NT2/D1 (cell line): ENCODE results near the gene LRRC36.
A peak's percentile ranks its signal among the peaks of the same experiment; 100 is the strongest.

Source experiments
- DNase-seq: peaks from one replicate; pipeline ENCODE4 v3.0.0-alpha.2; 2011; ENCODE audit warnings: low read depth, low spot score
- H3K27me3 ChIP-seq: 2 replicates; pipeline ENCODE4 v1.6.0; 2011; ENCODE audit warnings: mild to moderate bottlenecking; ENCODE audit not compliant: insufficient read length, insufficient read depth
- H3K36me3 ChIP-seq: 2 replicates; pipeline ENCODE4 v1.6.1; 2011; ENCODE audit warnings: mild to moderate bottlenecking, low read length, mixed read lengths; ENCODE audit not compliant: insufficient read depth, insufficient read length
- H3K4me1 ChIP-seq: 2 replicates; pipeline ENCODE4 v1.5.1; 2011; ENCODE audit not compliant: insufficient read depth, insufficient read length
- H3K4me3 ChIP-seq: 2 replicates; pipeline ENCODE4 v1.5.1; 2011; ENCODE audit warnings: low read depth; ENCODE audit not compliant: insufficient read length
- H3K9ac ChIP-seq: 2 replicates; pipeline ENCODE4 v1.6.0; 2011; ENCODE audit warnings: low read depth; ENCODE audit not compliant: insufficient read length
- H3K9me3 ChIP-seq: 2 replicates; pipeline ENCODE4 v1.5.1; 2011; ENCODE audit warnings: mild to moderate bottlenecking, low read length; ENCODE audit not compliant: insufficient read depth
- SUZ12 ChIP-seq: IDR thresholded peaks from 2 replicates; pipeline ENCODE4 v1.6.1; 2011; ENCODE audit not compliant: insufficient read length, insufficient read depth; ENCODE audit errors: extremely low read depth
- YY1 ChIP-seq: IDR thresholded peaks from 2 replicates; pipeline ENCODE4 v1.6.1; 2011; ENCODE audit not compliant: insufficient read length, insufficient read depth
- ZNF274 ChIP-seq: IDR thresholded peaks from 2 replicates; pipeline ENCODE4 v1.6.1; 2011; ENCODE audit warnings: mild to moderate bottlenecking, low read depth, low read length

LRRC36 gene

DNA sequence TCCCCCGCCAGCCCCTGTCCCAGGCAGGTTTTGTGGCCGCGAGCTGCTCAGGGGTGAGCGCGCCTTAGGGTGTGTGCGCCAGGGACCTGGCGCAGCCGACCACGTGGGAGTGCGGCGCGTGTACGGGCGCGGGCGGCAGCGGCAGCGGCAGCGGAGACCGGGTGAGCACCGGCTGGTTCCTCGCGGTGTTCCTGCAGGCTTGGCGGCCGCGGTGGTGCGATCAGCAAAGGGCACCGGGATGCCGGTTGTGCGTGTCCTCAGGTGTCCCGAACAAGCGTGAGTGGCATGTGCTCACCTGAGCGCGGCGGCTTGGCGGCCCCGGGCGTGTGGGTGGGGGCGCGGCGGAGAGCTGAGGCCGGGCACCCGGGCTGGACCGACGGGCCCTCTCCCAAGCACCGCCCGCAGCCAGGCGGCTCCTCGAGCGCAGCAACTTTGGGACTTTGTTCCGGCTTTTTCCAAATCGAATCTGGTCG is 103.9 kb downstream of the LRRC36 start:
- TF ChIP-seq ZNF274: no peak
- TF ChIP-seq SUZ12: no peak
- no peak for TF ChIP-seq YY1
- H3K4me1 ChIP-seq: peaks cover 39% of the 10 kb centered on the region
- peak overlapping the region; percentile 63 for H3K4me3 ChIP-seq
- peaks cover 2% of the 10 kb centered on the region for H3K36me3 ChIP-seq
- peaks cover 30% of the 10 kb centered on the region for H3K27me3 ChIP-seq
- H3K9ac ChIP-seq: peak overlapping the region; percentile 79
- no peaks in the 10 kb centered on the region for H3K9me3 ChIP-seq
- DNase-seq: no peak

DNA sequence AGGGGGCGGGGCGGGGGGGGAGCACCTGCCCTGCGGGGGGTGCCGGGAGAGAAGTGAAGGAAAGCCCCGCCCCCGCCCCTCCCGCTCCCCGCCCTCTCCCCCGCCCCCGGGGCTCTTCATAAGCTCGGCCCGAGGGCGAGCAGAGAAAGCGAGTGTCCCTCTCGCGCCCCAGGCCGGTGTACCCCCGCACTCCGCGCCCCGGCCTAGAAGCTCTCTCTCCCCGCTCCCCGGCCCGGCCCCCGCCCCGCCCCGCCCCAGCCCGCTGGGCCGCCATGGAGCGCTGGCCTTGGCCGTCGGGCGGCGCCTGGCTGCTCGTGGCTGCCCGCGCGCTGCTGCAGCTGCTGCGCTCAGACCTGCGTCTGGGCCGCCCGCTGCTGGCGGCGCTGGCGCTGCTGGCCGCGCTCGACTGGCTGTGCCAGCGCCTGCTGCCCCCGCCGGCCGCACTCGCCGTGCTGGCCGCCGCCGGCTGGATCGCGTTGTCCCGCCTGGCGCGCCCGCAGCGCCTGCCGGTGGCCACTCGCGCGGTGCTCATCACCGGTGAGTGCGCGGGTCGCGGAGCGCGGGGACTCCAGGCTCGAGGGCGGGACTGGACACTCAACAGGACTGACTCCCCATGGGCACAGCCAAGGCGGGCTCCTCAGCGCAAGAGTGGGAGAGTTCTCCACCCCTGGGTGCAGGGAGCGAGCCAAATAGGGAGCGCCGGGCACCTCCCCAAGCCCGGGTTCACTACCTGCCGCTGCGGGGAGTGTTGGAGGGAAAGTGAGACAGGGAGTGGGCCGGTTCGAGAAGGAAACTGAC is 104.6 kb downstream of the LRRC36 start, which contains the start of gene HSD11B2:
TSS of gene HSD11B2 (plus strand) at position 145 of the 798 bp plus-strand sequence. CDS start at position 273, 128 bp downstream.
- Histone ChIP-seq H3K4me1 (peaks cover 44% of the 10 kb centered on the region), H3K4me3 (peak within 1 kb of the TSS; percentile 64), H3K9ac (peak within 1 kb of the TSS; percentile 90), H3K9me3 (no peaks in the 10 kb centered on the region), H3K36me3 (peaks cover 6% of the 10 kb centered on the region), H3K27me3 (peaks cover 30% of the 10 kb centered on the region)
- DNase-seq: no peak
- no peak for TF ChIP-seq ZNF274
- TF ChIP-seq YY1: no peak
- no peak for TF ChIP-seq SUZ12

- H3K4me1 ChIP-seq: peaks cover 43% of the 10 kb centered on the region
- H3K36me3 ChIP-seq: peaks cover 12% of the 10 kb centered on the region
- peak overlapping the region; percentile 64 for H3K4me3 ChIP-seq
- no peak for DNase-seq
- no peaks in the 10 kb centered on the region for H3K9me3 ChIP-seq
- no peak for TF ChIP-seq SUZ12
- TF ChIP-seq ZNF274: no peak
- TF ChIP-seq YY1: no peak
- H3K9ac ChIP-seq: peak overlapping the region; percentile 90
- H3K27me3 ChIP-seq: peaks cover 30% of the 10 kb centered on the region
Observed at GRCh38 chr16:67431775-67432505, 105.3 kb downstream of the LRRC36 start.

DNA sequence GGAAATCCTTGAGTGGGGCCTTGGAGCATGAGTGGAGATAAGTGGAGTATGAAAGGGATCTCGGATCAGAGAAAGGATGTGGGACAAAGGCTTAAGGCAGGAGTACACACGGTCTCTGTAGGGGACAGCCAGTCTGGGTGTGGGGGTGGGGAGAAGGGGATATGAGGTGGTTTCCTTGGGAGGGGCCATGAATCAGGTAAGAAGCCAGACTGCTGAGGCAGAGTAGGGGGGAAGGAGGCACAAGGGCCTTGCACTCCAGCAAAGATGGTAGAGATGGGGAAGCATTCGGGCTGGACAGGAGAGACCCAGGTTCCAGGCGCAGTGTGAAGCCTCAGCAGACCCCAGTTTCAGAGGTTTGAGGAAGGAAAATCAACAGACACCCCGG is 105.9 kb downstream of the LRRC36 start:
- peaks cover 41% of the 10 kb centered on the region for H3K4me1 ChIP-seq
- no peak for DNase-seq
- no peak overlapping the region for H3K4me3 ChIP-seq
- peaks cover 17% of the 10 kb centered on the region for H3K36me3 ChIP-seq
- H3K9me3 ChIP-seq: no peaks in the 10 kb centered on the region
- no peak for TF ChIP-seq SUZ12
- no peak for TF ChIP-seq YY1
- no peak for TF ChIP-seq ZNF274
- no peak overlapping the region for H3K9ac ChIP-seq
- H3K27me3 ChIP-seq: peaks cover 30% of the 10 kb centered on the region

- H3K4me3 ChIP-seq: no peak overlapping the region
- peaks cover 25% of the 10 kb centered on the region for H3K36me3 ChIP-seq
- H3K27me3 ChIP-seq: peaks cover 30% of the 10 kb centered on the region
- peaks cover 34% of the 10 kb centered on the region for H3K4me1 ChIP-seq
- TF ChIP-seq SUZ12 (no peak), ZNF274 (no peak), YY1 (no peak)
- no peaks in the 10 kb centered on the region for H3K9me3 ChIP-seq
- no peak overlapping the region for H3K9ac ChIP-seq
- DNase-seq: no peak
Observed at GRCh38 chr16:67433131-67433719, 106.6 kb downstream of the LRRC36 start.
